Naive thymus-derived CD4-positive, alpha-beta T cell (primary cell): Measurements from ENCODE around the gene ACP5. TPM values are rescaled to one million over a fixed set of nuclear protein-coding genes. Genes with fewer than 3 reads are reported as not detected.
"Not testable (repeated sequence)": the region's sequence is repeated elsewhere in the genome, so short reads cannot be mapped to it uniquely, and the experiment has no call there.

Experiments
- ATAC-seq: fragments of 150-1000 bp; cut with Tn5 transposase; 2 replicates; pipeline ENCODE4 v1.10.0; 2021; ENCODE audit warnings: mild to moderate bottlenecking, moderate library complexity
- CTCF ChIA-PET: fragments of 350-600 bp; sonication (Branson Sonifier 250); formaldehyde crosslinking; loops from one replicate; lab custom pipeline; 2021; ENCODE audit warnings: antibody characterized with exemption; lab: Charles Lee
- POLR2A ChIA-PET: fragments of 350-600 bp; sonication (Branson Sonifier 250); formaldehyde crosslinking; loops from one replicate; lab custom pipeline; 2021; ENCODE audit warnings: antibody characterized with exemption, inconsistent platforms; lab: Charles Lee
- DNase-seq, 9 donors: peaks; one replicate each; pipeline versions ENCODE4 v3.0.0 to v3.0.0-alpha.2; 2020 to 2022; ENCODE audit warnings: mixed read lengths in 1 of 9
- H3K27ac ChIP-seq: one replicate; pipeline ENCODE4 v1.7.0; 2013; ENCODE audit warnings: mild to moderate bottlenecking, low read depth, low read length, moderate library complexity
- H3K27me3 ChIP-seq, 2 donors: one replicate each; pipeline ENCODE4 v1.7.0; 2013; ENCODE audit warnings: low read length in 2 of 2, mild to moderate bottlenecking in 2 of 2, moderate library complexity in 2 of 2; ENCODE audit not compliant: control insufficient read depth in 2 of 2, insufficient read depth in 2 of 2
- H3K36me3 ChIP-seq, 3 experiments: 1 replicate in 2 of 3; 2 replicates in 1 of 3; pipeline ENCODE4 v1.7.0; 2013; ENCODE audit warnings: low read length in 3 of 3, mild to moderate bottlenecking in 3 of 3, moderate library complexity in 1 of 3; ENCODE audit not compliant: insufficient read depth in 3 of 3, control insufficient read depth in 2 of 3
- H3K4me1 ChIP-seq, 2 donors: one replicate each; pipeline ENCODE4 v1.7.0; 2013; ENCODE audit warnings: low read length in 2 of 2, mild to moderate bottlenecking in 2 of 2, moderate library complexity in 1 of 2; ENCODE audit not compliant: control insufficient read depth in 2 of 2, insufficient read depth in 2 of 2
- H3K4me3 ChIP-seq: 2 replicates; pipeline ENCODE4 v1.7.0; 2013; ENCODE audit warnings: mild to moderate bottlenecking, low read length
- H3K9me3 ChIP-seq, 3 experiments: 1 replicate in 2 of 3; 2 replicates in 1 of 3; pipeline ENCODE4 v1.7.0; 2013; ENCODE audit warnings: low read length in 3 of 3; ENCODE audit not compliant: control insufficient read depth in 2 of 3
- H3K27ac Mint-ChIP-seq, 9 donors: one replicate each; pipeline ENCODE4 v1.8.0; 2020 to 2022; ENCODE audit warnings: mixed read lengths in 9 of 9, mild to moderate bottlenecking in 8 of 9, moderate library complexity in 5 of 9, inconsistent platforms in 2 of 9
- H3K27me3 Mint-ChIP-seq, 5 donors: one replicate each; pipeline ENCODE4 v1.8.0; 2021 to 2022; ENCODE audit warnings: mixed read lengths in 5 of 5, mild to moderate bottlenecking in 1 of 5
- H3K36me3 Mint-ChIP-seq, 5 donors: one replicate each; pipeline ENCODE4 v1.8.0; 2020 to 2022; ENCODE audit warnings: mixed read lengths in 5 of 5, mild to moderate bottlenecking in 3 of 5, inconsistent platforms in 1 of 5
- H3K4me1 Mint-ChIP-seq, 7 donors: one replicate each; pipeline ENCODE4 v1.8.0; 2020 to 2022; ENCODE audit warnings: mixed read lengths in 7 of 7, mild to moderate bottlenecking in 3 of 7, inconsistent platforms in 1 of 7
- H3K4me3 Mint-ChIP-seq, 10 donors: one replicate each; pipeline ENCODE4 v1.8.0; 2020 to 2022; ENCODE audit warnings: mild to moderate bottlenecking in 10 of 10, mixed read lengths in 10 of 10, moderate library complexity in 6 of 10, inconsistent platforms in 2 of 10
- H3K9me3 Mint-ChIP-seq, 11 donors: one replicate each; pipeline ENCODE4 v1.8.0; 2020 to 2022; ENCODE audit warnings: mixed read lengths in 11 of 11, mild to moderate bottlenecking in 4 of 11, inconsistent platforms in 1 of 11, moderate library complexity in 1 of 11
- intact Hi-C, 2 donors: fragments of 100-400 bp; cut with micrococcal nuclease; formaldehyde crosslinking; loops; one replicate each; pipeline ENCODE4 v1.15.1; 2023
- polyA plus RNA-seq, 2 donors: library from polyadenylated mRNA; unstranded; fragments of 300-500 nt; fragmentation: Illumina TruSeq; gene quantifications; one replicate each; pipeline ENCODE4 v1.2.3, GENCODE V29; 2021
- total RNA-seq, 6 experiments: library from RNA in 5 of 6; stranded (reverse) in 5 of 6; gene quantifications; 1 replicate in 5 of 6; 2 replicates in 1 of 6; pipeline ENCODE4 v1.2.3 and lab custom pipeline; 2021 to 2026

The ACP5 gene
- total RNA-seq = 10 to 100 TPM; 17.4 to 29.6 (median 23.9) TPM
- 10 to 100 TPM; 14.7 to 21.5 TPM for polyA plus RNA-seq
- total RNA-seq (lab: John Stamatoyannopoulos, UW) = 22.2 reads per million, percentile 53 among the genes with 10 or more reads in this experiment

- Mint-ChIP-seq H3K4me1 (peaks cover 16 to 47% (median 32%) of the 10 kb centered on the region in 7 donors), H3K4me3 (peak within 1 kb of the TSS; percentile 72 to 89 (median 84)), H3K27me3 (no peaks in the 10 kb centered on the region), H3K27ac (peak within 1 kb of the TSS; percentile 33 to 93 (median 85)), H3K36me3 (peaks cover 0 to 15% (median 0%) of the 10 kb centered on the region in 5 donors), H3K9me3 (no peaks in the 10 kb centered on the region)
- Histone ChIP-seq H3K4me3 (peak within 1 kb of the TSS; percentile 65), H3K27me3 (no peaks in the 10 kb centered on the region), H3K4me1 (peaks cover 9 to 36% of the 10 kb centered on the region in 2 donors), H3K36me3 (peaks cover 0 to 18% (median 0%) of the 10 kb centered on the region in 3 experiments), H3K27ac (peak within 1 kb of the TSS; percentile 75), H3K9me3 (no peaks in the 10 kb centered on the region)
- DNase-seq (peak in 5 of 9 donors; percentile 16 to 41 (median 29)), ATAC-seq (no peak)
- ChIA-PET CTCF (interaction anchor here (1.8 kb wide), 1 partner anchor 10 kb away, joined by 4 read pairs; no protein-coding TSS in a partner anchor), POLR2A (interaction anchor here (0.8 to 6.0 kb wide), 3 partner anchors 8 to 203 kb away, joined by 3 to 33 read pairs (median 3); partner anchors contain the start of genes ELOF1 and SWSAP1)
- intact Hi-C loops = loop anchor here in 1 of 2 donors (1.0 to 2.0 kb wide), 2 partner anchors 17 to 72 kb away; partner anchors contain the start of gene ZNF653
Measured at GRCh38 chr19:11577451-11578257, at the start of gene ACP5. Gene ACP5, minus strand, starts transcription at chr19:11577645. Its CDS starts 328 bp downstream, at chr19:11577317.

GRCh38 chr19:11626252-11626651 is 48.8 kb upstream of the ACP5 start:
- DNase-seq = no peak
- H3K27ac Mint-ChIP-seq = no peak overlapping the region
- no peaks in the 10 kb centered on the region for H3K36me3 ChIP-seq
- H3K4me3 Mint-ChIP-seq = peak overlapping the region in 1 of 10 donors; percentile 0
- H3K9me3 Mint-ChIP-seq = peaks cover 0 to 40% (median 5%) of the 10 kb centered on the region in 11 donors
- H3K36me3 Mint-ChIP-seq = peaks cover 3 to 12% (median 10%) of the 10 kb centered on the region in 5 donors
- no peaks in the 10 kb centered on the region for H3K4me1 ChIP-seq
- H3K27me3 ChIP-seq = no peaks in the 10 kb centered on the region
- POLR2A ChIA-PET = no interaction called here
- H3K4me3 ChIP-seq = no peak overlapping the region
- ATAC-seq = no peak
- no peaks in the 10 kb centered on the region for H3K9me3 ChIP-seq
- intact Hi-C loops = no loop called here
- peaks cover 0 to 26% (median 12%) of the 10 kb centered on the region in 5 donors for H3K27me3 Mint-ChIP-seq
- H3K4me1 Mint-ChIP-seq = peaks cover 2 to 19% (median 15%) of the 10 kb centered on the region in 7 donors
- no peak overlapping the region for H3K27ac ChIP-seq
- CTCF ChIA-PET = no interaction called here

- Histone ChIP-seq H3K27ac (no peak overlapping the region), H3K4me3 (no peak overlapping the region), H3K36me3 (peaks cover 0 to 16% (median 0%) of the 10 kb centered on the region in 3 experiments), H3K9me3 (peaks cover 0 to 10% (median 0%) of the 10 kb centered on the region in 3 experiments), H3K4me1 (no peaks in the 10 kb centered on the region), H3K27me3 (no peaks in the 10 kb centered on the region)
- POLR2A ChIA-PET = interaction anchor here (0.5 to 1.0 kb wide), 4 partner anchors 13 to 631 kb away, joined by 3 to 5 read pairs (median 3); partner anchors contain the start of gene ZNF627
- Mint-ChIP-seq H3K4me1 (peaks cover 0 to 19% (median 15%) of the 10 kb centered on the region in 7 donors), H3K9me3 (peaks cover 0 to 41% (median 14%) of the 10 kb centered on the region in 11 donors), H3K4me3 (peak overlapping the region in 7 of 10 donors; percentile 60 to 85 (median 80)), H3K27me3 (peaks cover 0 to 26% (median 0%) of the 10 kb centered on the region in 5 donors), H3K27ac (no peak overlapping the region), H3K36me3 (peaks cover 9 to 33% (median 27%) of the 10 kb centered on the region in 5 donors)
- ATAC-seq (no peak), DNase-seq (no peak)
- intact Hi-C loops = no loop called here
- CTCF ChIA-PET = interaction anchor here (0.5 kb wide), 1 partner anchor 374 kb away, joined by 4 read pairs; no protein-coding TSS in a partner anchor
Measured at GRCh38 chr19:11624069-11624463, 46.6 kb upstream of the ACP5 start.

GRCh38 chr19:11622401-11622800 is 45.0 kb upstream of the ACP5 start:
- intact Hi-C loops, H3K4me1 ChIP-seq, ATAC-seq, H3K27ac ChIP-seq, H3K4me3 ChIP-seq, DNase-seq, POLR2A ChIA-PET, H3K27ac Mint-ChIP-seq, H3K27me3 ChIP-seq, H3K4me3 Mint-ChIP-seq: not testable (repeated sequence)
- Histone ChIP-seq H3K36me3 (peaks cover 6 to 28% (median 8%) of the 10 kb centered on the region in 3 experiments), H3K9me3 (peaks cover under 1 to 25% (median 16%) of the 10 kb centered on the region in 3 experiments)
- CTCF ChIA-PET = interaction anchor here (0.6 kb wide), 1 partner anchor 269 kb away, joined by 5 read pairs; no protein-coding TSS in a partner anchor
- Mint-ChIP-seq H3K36me3 (peaks cover 15 to 50% (median 42%) of the 10 kb centered on the region in 5 donors), H3K27me3 (peaks cover 0 to 26% (median 0%) of the 10 kb centered on the region in 5 donors), H3K4me1 (peaks cover 0 to 19% (median 15%) of the 10 kb centered on the region in 7 donors), H3K9me3 (peaks cover 0 to 54% (median 28%) of the 10 kb centered on the region in 11 donors)

GRCh38 chr19:11620553-11620952 is 43.1 kb upstream of the ACP5 start:
- H3K4me1 ChIP-seq = no peaks in the 10 kb centered on the region
- H3K4me3 ChIP-seq = no peak overlapping the region
- Mint-ChIP-seq H3K36me3 (peaks cover 19 to 66% (median 56%) of the 10 kb centered on the region in 5 donors), H3K27ac (no peak overlapping the region), H3K4me1 (peaks cover 0 to 19% (median 15%) of the 10 kb centered on the region in 7 donors), H3K27me3 (peaks cover 0 to 19% (median 0%) of the 10 kb centered on the region in 5 donors), H3K4me3 (no peak overlapping the region), H3K9me3 (peaks cover 0 to 59% (median 36%) of the 10 kb centered on the region in 11 donors)
- ChIA-PET POLR2A (no interaction called here), CTCF (no interaction called here)
- no peak for ATAC-seq
- no peak overlapping the region for H3K27ac ChIP-seq
- H3K9me3 ChIP-seq = peaks cover 9 to 34% (median 23%) of the 10 kb centered on the region in 3 experiments
- peaks cover 15 to 46% (median 17%) of the 10 kb centered on the region in 3 experiments for H3K36me3 ChIP-seq
- intact Hi-C loops = no loop called here
- no peak for DNase-seq
- H3K27me3 ChIP-seq = no peaks in the 10 kb centered on the region
